GM21825 (cell line): Measurements from ENCODE around the gene ACAD9.
A peak's percentile ranks its signal among the peaks of the same experiment; 100 is the strongest.
"Not testable (repeated sequence)": the region's sequence is repeated elsewhere in the genome, so short reads cannot be mapped to it uniquely, and the experiment has no call there.

Source experiments
- ATAC-seq: cut with Tn5 transposase; IDR thresholded peaks from one replicate; pipeline ENCODE4 v1.9.1; 2021; ENCODE audit warnings: mild to moderate bottlenecking, moderate library complexity; ENCODE audit not compliant: unreplicated experiment

Gene ACAD9

GRCh38 chr3:128859630-128860029, 19.8 kb upstream of the ACAD9 start:
- no peak for ATAC-seq

- ATAC-seq = no peak
These were observed 17.9 kb upstream of the ACAD9 start for GRCh38 chr3:128861491-128861890.

DNA sequence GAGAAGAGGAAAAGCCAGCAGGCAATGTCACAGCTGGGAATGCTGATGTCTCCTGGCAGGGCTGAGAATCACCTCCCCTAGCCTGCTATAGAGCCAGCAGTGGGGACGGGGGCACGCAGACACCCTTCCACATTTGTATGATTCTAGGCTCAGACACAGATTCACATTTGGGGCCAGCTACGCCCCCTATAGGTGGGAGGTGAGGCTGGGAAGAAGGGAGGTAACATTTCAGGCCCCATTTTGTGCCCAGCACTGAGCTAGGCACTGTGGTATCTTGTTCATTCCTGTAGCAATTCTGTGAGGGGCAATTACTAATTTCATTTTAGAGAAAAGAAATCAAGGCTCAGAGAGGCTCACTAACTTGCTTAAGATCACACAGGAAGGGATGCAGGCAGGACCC, 15.9 kb upstream of the ACAD9 start:
- no peak for ATAC-seq

GRCh38 chr3:128864351-128864811, 15.0 kb upstream of the ACAD9 start:
- no peak for ATAC-seq

- ATAC-seq = not testable (repeated sequence)
These were observed 14.3 kb upstream of the ACAD9 start for GRCh38 chr3:128864849-128865804.

- ATAC-seq = no peak
These were observed 12.0 kb upstream of the ACAD9 start for GRCh38 chr3:128867200-128868125.

GRCh38 chr3:128870347-128870746, 9.1 kb upstream of the ACAD9 start:
- ATAC-seq = no peak

GRCh38 chr3:128872282-128872681, 7.1 kb upstream of the ACAD9 start:
- no peak for ATAC-seq

- ATAC-seq = no peak
These were observed 6.7 kb upstream of the ACAD9 start for GRCh38 chr3:128872744-128873143.

GRCh38 chr3:128873244-128874022, 6.0 kb upstream of the ACAD9 start:
- no peak for ATAC-seq

DNA sequence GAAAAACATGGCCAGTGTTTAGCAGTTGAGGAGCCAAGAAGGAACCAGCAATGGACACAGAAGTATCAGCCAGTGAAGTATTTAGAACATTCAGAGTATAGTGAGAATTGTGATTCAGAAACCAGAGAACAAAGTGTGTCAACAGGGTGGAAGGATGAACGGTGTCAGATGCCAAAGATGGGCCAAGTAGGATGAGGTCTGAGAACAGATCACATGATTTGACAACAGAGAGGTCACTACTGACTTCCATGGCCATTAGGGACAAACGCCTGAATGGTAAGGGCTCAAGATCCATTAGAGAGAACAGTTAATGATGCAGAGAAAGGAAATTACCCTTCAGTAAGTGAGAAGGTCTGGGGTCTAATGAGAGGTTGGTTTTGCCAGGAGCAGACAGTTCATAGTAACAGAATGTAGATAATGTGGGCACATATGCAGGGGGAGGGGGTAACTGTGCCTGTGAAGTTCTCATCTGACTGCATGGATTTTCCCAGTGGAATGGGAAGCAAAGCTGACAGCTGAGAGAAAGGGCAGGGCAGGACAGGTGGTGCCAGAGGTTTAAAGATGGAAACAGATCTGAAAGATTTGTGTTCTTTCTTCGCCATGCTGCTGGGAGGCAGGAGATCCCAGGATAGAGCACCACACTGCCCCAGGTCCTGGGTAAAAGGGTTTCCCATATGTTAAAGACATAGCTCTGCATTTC, 4.8 kb upstream of the ACAD9 start:
- ATAC-seq = no peak

GRCh38 chr3:128875556-128876120, 3.8 kb upstream of the ACAD9 start:
- no peak for ATAC-seq

DNA sequence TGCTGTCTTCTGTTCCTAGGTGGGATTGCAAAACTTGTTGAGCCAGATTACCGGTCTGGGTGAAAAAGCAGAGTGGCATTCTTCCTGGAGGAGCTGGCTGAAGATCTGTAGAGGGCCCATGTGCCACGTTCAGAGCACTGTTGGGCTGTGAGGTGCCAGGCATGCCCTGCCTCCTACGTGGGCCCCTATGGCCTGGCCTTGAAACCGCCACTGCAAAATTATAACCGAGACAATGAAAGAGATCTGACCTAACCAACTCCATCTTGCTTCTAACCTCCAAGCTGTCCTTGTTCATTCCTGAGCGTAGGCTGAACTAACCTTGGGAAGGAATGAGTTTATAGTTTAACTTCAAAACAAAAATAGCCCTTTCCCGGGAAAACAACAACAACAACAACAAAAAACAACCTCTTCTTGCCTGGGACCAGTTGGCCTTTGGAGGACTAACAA, 1.4 kb upstream of the ACAD9 start:
- ATAC-seq = no peak

DNA sequence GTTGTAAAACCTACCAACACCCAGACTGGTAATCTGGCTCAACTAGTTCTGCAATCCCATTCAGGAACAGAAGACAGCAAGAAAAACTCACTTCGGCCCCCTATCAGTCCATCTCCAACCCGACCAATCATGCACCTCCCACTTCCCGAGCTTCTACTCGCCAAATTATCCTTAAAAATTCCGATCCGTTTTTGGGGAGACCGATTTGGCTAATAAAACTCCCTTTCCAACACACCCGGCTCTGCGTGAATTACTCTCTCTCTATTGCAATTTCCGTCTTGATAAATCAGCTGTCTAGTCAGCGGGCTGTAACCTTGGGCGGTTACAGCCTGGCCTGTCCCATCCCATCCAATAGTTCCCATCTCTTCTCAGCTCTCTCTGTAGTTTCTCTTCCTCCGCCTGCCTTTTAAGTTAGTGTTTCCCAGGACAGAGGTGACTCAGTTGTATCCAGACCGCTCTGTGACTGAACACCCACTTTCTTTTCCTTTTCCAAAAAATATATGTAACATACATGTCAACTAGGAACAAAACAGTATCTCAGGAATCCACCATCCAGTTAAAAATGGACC, 780 bp upstream of the ACAD9 start:
- peak; percentile 19 for ATAC-seq

GRCh38 chr3:128879991-128880390, 571 bp downstream of the ACAD9 start:
- no peak for ATAC-seq

DNA sequence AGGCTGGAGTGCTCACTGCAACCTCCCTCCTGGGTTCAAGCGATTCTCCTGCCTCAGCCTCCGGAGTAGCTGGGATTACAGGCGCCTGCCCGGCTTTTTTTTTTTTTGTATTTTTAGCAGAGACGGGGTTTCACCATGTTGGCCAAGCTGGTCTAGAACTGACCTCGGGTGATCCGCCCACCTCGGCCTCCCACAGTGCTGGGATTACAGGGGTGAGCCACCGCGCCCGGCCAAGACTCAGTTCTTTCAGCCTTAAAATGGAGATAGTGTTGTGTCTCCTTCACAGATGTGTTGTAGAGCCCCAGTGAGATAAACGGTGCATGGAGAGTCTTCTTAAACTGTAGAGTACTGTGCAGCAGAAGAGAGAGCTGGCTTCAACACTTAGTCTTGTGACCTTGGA, 1.0 kb downstream of the ACAD9 start:
- ATAC-seq = not testable (repeated sequence)

GRCh38 chr3:128881576-128881975, 2.2 kb downstream of the ACAD9 start:
- no peak for ATAC-seq

GRCh38 chr3:128882719-128883118, 3.3 kb downstream of the ACAD9 start:
- ATAC-seq = no peak

DNA sequence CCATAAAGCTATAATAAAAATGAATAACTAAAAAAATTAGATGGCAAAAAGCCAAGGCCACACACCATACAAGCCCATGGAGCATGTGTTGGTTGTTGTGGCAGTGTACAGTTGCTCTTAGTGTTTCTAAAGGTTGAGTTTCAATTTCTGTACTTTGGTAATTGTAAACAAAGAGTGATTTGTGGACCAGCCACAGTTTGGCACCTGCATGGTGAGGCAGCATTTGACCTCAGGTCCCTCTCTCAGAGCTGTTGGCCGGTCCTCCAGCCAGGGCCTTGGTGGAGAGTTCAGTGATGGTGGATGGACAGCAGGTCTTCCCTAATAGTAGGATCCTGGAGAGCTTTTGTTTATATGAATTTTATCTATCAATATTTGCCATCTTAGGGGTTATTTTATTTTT, 5.6 kb downstream of the ACAD9 start:
- no peak for ATAC-seq
